GM18508 (cell line): ENCODE results near the gene PLA2G2F.

Source experiments
- ATAC-seq: cut with Tn5 transposase; IDR thresholded peaks from one replicate; pipeline ENCODE4 v1.9.1; 2021; ENCODE audit warnings: moderate number of reproducible peaks; ENCODE audit not compliant: insufficient read depth, unreplicated experiment

Gene PLA2G2F

DNA sequence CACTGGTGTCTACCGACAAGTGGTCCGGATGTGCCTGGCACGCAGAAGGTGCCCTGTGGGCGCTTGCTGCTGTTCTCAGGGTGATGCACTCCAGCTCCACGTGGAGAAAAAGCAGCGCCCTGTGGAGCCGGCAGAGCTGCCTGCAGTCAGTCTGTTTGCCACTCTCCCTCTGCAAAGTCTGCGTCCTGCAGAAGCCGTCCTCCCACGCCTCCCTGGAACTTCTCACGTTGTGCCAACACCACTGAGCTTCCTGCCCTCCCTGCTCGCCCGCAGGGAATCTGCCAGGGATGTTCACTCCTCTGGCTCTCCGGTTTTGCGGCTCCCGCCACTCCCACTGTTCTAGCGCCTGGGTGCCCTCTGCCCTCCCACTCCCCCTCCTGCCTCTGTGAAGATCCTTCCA, 26.9 kb downstream of the PLA2G2F start:
- ATAC-seq: no peak

GRCh38 chr1:20167126-20167525, 28.0 kb downstream of the PLA2G2F start:
- ATAC-seq: no peak

DNA sequence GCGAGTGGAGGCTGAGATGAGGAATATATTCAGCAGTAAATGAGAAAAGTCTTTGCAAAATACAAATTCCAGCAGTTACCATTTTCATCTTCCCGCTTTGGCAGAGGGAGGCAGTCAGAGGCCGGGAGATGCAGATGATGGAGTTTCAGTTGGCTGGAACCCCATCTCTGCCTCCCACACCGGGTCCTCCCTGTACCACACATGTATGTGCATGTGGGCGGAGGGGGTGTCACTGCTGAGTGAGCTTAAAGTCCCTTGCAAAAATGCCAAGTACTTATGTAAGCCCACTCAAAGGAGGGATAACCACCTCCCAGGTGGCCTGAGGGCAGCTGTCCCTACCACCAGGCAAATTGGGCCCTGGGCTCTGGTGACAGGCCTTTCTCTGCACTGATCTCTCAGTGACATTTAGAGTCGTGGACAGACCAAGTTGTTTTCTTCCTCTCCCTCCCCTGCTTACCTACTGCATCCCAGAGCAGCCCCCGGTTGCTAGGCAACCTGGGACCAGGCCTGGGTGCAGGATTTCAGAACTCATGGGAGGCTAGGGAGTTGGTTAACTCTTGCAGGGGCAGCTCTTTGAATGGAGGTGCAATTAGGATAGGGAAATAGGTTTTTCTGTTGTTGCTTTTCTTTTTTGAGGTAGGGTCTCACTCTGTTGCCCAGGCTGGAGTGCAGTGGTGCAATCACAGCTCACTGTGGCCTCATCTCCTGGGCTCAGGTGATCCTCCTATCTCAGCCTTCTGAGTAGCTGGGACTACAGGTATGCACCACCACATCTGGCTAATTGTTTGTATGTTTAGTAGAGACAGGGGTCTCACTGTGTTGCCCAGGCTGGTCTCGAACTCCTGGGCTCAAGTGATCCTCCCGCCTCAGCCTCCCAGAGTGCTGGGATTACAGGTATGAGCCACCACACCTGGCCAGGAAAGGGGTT, 29.7 kb downstream of the PLA2G2F start:
- ATAC-seq: no peak

- ATAC-seq: no peak
Observed at GRCh38 chr1:20169932-20170331, 30.8 kb downstream of the PLA2G2F start.

DNA sequence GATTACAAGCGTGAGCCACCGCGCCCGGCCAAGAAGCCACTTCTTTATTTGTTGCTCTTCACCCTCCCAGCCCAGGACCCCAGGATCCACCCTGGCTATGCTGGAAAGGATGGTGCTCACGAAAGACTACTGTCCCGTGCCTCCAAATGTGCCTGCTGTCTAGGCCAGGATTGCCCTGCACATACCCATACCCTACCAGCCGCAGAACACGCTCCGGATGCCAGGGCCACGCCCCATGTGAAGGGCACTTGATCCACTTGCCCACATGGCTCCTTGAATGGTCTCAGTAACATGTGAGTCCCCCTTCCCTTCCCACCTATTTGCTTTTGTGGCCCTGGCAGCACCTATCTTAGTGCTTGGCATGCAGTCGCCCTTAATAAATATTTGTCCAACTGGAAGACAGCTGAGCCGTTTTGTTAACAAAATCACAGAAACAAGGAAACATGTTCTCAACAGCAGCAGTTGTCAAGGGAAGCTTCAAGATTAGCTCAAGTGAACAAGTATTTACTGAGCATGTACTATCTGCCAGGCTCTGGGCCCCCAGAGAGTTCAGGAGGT, 33.0 kb downstream of the PLA2G2F start:
- ATAC-seq: no peak

GRCh38 chr1:20174937-20175666, 36.0 kb downstream of the PLA2G2F start:
- ATAC-seq: no peak

GRCh38 chr1:20178634-20179370, 39.7 kb downstream of the PLA2G2F start:
- ATAC-seq: no peak

- no peak for ATAC-seq
Observed at GRCh38 chr1:20179371-20180128, 40.4 kb downstream of the PLA2G2F start.

DNA sequence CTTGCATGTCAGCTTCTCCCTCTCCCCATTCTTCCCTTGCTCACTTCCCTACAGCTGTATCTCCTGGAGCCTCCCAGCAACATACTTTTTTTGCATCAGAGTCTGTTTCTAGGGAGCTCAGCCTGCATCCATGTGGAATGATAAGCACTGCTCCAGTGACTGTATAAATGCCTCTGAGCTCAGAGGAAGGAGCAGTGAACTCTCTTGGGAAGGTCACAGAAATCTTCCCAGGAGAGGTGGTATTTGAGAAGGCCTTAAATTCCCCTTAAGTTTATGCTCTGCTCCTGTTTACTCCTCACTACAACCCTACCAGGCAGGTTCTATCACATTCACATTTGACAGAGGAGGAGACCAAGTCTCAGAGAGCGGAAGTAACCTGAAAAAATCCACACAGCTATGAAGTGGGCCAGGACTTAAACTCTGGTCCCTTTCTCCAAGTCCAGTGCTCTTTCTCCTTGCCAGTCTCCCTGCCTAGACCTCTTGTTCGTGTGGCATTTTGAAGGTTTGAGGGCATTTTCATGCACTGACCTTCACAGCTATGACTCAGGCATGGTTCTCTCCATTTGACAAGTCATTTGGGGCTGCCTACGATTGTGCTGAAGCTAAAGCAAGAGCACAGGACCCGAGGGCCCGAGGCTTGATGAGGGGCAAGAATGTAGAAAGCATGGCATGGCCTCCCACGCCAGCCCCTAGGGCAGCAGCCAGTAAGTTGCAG, 41.2 kb downstream of the PLA2G2F start:
- ATAC-seq: no peak

DNA sequence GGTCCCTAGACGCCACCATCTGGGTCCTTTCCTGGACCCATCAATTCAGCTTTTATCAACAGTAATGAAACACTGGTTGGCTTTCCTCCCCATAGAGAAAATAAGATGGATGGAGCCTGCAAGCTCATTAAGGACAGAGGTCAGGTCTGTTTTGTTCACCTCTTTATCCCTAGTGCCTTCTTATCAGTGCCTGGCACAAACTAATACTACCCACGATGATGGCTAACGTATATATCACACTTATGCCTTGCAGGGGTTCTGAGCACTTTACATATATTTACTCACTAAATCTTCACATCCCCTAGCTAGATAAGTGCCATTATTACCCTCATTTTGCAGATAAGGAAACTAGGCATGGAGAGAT, 41.7 kb downstream of the PLA2G2F start:
- ATAC-seq: no peak

GRCh38 chr1:20182415-20182814, 43.3 kb downstream of the PLA2G2F start:
- no peak for ATAC-seq

DNA sequence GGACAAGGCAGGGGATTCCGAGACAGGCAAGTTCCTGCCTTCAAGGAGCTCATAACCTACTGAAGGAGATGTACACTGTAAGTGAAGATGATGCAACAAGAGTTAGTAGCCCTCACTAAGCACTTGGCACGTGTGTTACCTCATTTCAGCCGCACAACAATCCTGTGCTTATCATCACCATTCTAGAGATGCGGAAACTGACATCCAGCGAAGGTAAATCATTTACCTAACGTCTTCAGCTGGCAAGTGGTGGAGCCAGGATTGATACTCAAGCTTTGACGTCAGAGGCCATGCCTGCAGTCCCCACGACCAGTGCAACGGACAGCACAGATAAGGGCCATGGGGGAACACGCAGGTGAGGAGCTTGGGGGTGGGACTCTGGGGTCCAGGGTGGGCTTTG, 43.9 kb downstream of the PLA2G2F start:
- ATAC-seq: no peak

- no peak for ATAC-seq
Observed at GRCh38 chr1:20183616-20184271, 44.6 kb downstream of the PLA2G2F start.

GRCh38 chr1:20184481-20184900, 45.4 kb downstream of the PLA2G2F start:
- no peak for ATAC-seq

DNA sequence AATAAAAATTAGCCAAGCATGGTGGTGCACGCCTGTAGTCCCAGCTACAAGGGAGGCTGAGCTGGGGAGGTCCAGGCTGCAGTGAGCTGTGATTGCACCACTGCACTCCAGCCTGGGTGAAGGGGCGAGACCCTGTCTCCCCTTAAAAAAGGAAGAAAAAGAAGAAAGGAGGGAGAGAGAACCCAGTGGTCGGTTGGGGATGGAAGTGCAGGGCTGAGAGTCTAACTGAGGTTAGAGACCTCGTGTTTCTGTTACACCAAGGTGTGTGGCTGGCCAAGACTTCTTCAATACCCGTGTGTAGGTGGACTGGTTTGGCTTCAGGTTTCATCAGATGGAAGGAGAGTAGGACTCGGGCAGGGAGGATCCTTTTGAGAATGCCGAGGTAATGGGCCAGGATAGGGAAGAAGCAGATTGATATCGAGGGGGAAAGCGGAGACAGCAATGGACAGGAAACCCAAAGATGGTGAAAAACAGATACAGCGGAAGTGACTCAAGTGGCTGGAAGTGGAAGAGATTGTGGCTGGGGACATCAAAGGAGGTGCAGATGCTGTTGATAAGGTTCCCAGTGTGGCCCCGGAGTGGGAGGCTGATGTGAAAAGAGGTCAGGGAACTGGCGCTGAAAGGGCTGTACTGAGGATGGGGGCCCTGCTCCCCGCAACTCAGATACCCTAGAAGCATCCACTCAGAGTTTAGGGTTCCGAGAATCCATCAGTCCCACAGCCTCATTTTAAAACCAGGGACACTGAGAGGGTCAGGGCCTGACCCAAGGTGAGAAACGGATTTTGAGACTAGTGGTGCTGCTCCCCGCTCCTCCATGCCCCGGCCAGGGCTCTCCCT, 46.1 kb downstream of the PLA2G2F start:
- no peak for ATAC-seq

GRCh38 chr1:20185834-20186782, 47.0 kb downstream of the PLA2G2F start, which contains the start of the genes PLA2G2C and UBXN10:
Gene PLA2G2C (minus strand): TSS chr1:20186518. CDS start chr1:20177363, 9,155 bp downstream.
Gene UBXN10 (plus strand): TSS chr1:20186096. CDS start chr1:20190562, 4,466 bp downstream.
- ATAC-seq: no peak
